GM21447 (cell line): ENCODE measurements around the gene NAE1.
A peak's percentile ranks its signal among the peaks of the same experiment; 100 is the strongest.
"Not testable (repeated sequence)": the region's sequence is repeated elsewhere in the genome, so short reads cannot be mapped to it uniquely, and the experiment has no call there.

Source experiments
- ATAC-seq: cut with Tn5 transposase; IDR thresholded peaks from one replicate; pipeline ENCODE4 v1.9.1; 2021; ENCODE audit not compliant: unreplicated experiment

The NAE1 gene

GRCh38 chr16:66830422-66831404, at the start of gene NAE1:
NAE1 (minus strand) TSS chr16:66830976; CDS start chr16:66830899, 77 bp downstream.
- peak; percentile 78 for ATAC-seq

GRCh38 chr16:66878067-66878466, 47.3 kb upstream of the NAE1 start:
- no peak for ATAC-seq

GRCh38 chr16:66874079-66874775, 43.5 kb upstream of the NAE1 start:
- ATAC-seq: no peak

GRCh38 chr16:66873685-66874055, 42.9 kb upstream of the NAE1 start:
- no peak for ATAC-seq

GRCh38 chr16:66872943-66873684, 42.3 kb upstream of the NAE1 start:
- peak; percentile 77 for ATAC-seq

DNA sequence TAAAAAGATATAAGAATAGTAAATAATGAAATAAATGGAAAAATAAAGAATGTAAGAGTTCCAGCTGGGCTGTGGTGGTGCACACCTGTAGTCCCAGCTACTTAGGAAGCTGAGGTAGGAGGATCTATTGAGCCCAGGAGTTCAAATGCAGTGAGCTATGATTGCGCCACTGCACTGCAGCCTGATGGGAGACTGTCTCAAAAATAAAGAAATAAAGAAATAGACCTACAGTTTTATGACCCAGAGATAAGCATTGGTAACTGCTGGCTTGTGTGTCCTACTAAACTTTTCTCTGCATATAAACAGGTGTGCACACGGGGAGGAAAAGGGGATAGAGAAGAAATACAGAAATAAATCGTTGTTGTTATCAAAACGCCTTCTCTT, 41.8 kb upstream of the NAE1 start:
- ATAC-seq: no peak

- ATAC-seq: no peak
Observed at GRCh38 chr16:66871840-66872239, 41.1 kb upstream of the NAE1 start.

- not testable (repeated sequence) for ATAC-seq
Observed at GRCh38 chr16:66871363-66871762, 40.6 kb upstream of the NAE1 start.

GRCh38 chr16:66869424-66869823, 38.6 kb upstream of the NAE1 start:
- ATAC-seq: no peak

DNA sequence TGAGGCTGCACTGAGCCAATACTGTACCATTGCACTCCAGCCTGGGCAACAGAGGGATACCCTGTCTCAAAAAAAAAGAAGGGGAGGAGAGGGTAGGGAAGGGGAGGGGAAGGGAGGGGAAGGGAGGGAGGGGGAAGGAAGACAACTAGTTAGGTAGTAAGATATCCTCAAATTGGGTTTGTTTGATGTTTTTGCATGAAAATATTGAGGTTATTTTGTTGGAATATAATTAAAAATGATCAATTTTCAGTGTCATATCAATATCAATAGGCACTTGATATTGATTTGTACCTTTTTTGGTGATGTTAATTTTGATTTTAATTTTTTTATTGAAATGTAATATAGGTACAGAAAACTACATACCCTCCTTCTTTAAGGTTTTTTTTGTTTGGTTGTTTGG, 32.9 kb upstream of the NAE1 start:
- no peak for ATAC-seq

- no peak for ATAC-seq
Observed at GRCh38 chr16:66862023-66862520, 31.3 kb upstream of the NAE1 start.

GRCh38 chr16:66859397-66860068, 28.8 kb upstream of the NAE1 start:
- ATAC-seq: no peak

- ATAC-seq: peak; percentile 80
Observed at GRCh38 chr16:66858740-66859396, 28.1 kb upstream of the NAE1 start.

GRCh38 chr16:66857437-66857836, 26.7 kb upstream of the NAE1 start:
- no peak for ATAC-seq

DNA sequence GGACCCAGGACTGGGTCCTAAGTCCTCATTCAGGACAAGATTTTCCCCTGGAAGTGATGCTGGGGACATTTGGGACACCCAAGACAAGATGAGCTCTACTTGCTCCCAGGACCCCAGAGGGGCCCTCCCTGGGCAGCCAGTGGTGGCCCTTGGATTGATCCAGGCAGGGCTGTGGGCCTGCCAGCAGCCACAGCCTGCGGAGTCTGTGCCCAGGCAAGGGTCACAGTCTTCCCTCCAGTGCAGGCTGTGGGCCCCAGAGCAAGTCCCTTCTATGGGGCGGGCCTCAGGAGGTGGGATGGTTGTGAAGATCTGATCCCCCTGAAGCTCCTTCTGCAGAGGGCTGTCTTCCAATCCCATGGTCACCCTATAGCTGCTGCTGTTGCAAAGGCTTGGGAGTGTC, 26.0 kb upstream of the NAE1 start:
- no peak for ATAC-seq

DNA sequence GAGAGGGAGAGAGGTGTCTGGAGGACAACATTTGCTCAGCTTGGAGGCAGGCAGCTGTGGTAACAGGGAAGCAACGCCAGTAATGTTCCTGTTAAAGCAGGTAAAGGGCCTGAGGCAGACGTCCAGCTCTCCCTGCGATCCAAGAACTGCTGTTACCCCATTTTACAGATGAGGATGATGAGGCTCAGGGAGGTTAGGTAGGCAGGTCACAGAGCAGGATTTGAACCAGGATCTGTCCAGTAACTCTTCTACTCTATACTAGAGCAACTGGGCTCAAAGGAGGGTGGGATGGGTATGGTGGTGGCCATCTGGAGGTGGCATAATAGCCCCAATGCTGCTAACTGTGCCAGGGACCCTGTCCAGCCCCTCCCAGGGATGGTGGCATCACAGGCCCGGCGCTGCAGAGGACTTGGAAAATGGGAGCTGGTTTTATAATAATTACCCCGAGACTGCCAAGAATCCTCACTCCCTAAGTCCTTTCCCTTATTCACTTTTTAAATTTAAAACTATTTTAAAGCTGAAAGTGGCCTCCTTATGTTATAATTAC, 25.5 kb upstream of the NAE1 start:
- no peak for ATAC-seq

- no peak for ATAC-seq
Observed at GRCh38 chr16:66853261-66854139, 22.7 kb upstream of the NAE1 start.

- no peak for ATAC-seq
Observed at GRCh38 chr16:66851166-66851964, 20.6 kb upstream of the NAE1 start.
